B cell (primary cell): ENCODE measurements around the gene ABI3BP.

ENCODE experiments used
- CTCF ChIP-seq: fragments of 200-600 bp; IDR thresholded peaks from one replicate; pipeline ENCODE4 v1.8.0; 2022; ENCODE audit warnings: antibody characterized with exemption, mild to moderate bottlenecking
- EZH2 ChIP-seq: IDR thresholded peaks from 2 replicates; pipeline ENCODE4 v1.6.1; 2012; ENCODE audit warnings: borderline replicate concordance, low read depth, mild to moderate bottlenecking, moderate library complexity, low read length; ENCODE audit not compliant: insufficient read depth, poor library complexity, severe bottlenecking

GRCh38 chr3:100975714-100976113 is 17.5 kb downstream of the ABI3BP start:
- TF ChIP-seq CTCF (no peak), EZH2 (no peak)
